HCT116 (cell line): ENCODE measurements around the gene DCDC2. TPM values are rescaled to one million over a fixed set of nuclear protein-coding genes. Genes with fewer than 3 reads are reported as not detected.

Source experiments
- ATAC-seq: fragments of 200-7000 bp; cut with Tn5 transposase; 2 replicates; pipeline ENCODE4 v1.9.1; 2020; ENCODE audit warnings: mild to moderate bottlenecking, moderate library complexity
- BruUV-seq: library from RNA; stranded (reverse); fragments of 400-500 nt; replicated peaks from 2 replicates; lab custom pipeline; 2021; lab: Mats Ljungman, UMichigan
- CTCF ChIA-PET: fragments of 300-600 bp; sonication (Branson Sonifier 250); formaldehyde crosslinking; loops from one replicate; lab custom pipeline; 2021; ENCODE audit warnings: antibody characterized with exemption; lab: Charles Lee
- POLR2A ChIA-PET: fragments of 300-600, 350-600 bp; sonication (Branson Sonifier 250); formaldehyde crosslinking; loops from one replicate; lab custom pipeline; 2021; ENCODE audit warnings: antibody characterized with exemption; lab: Charles Lee
- RAD21 ChIA-PET, 2 experiments: fragments of 300-600 bp; sonication (Branson Sonifier 250); formaldehyde crosslinking; loops; one replicate each; lab custom pipeline; 2023; ENCODE audit warnings: low total read pairs in 2 of 2; ENCODE audit not compliant: uncharacterized antibody in 2 of 2, unreplicated experiment in 2 of 2, low non-redundant PET in 1 of 2; lab: Charles Lee
- DNase-seq: peaks from one replicate; pipeline ENCODE4 v3.0.0-alpha.2; 2010; ENCODE audit warnings: low read depth, low spot score
- H2AFZ ChIP-seq: fragments of 200-600 bp; shearing (Covaris generic), sonication (generic); 2 replicates; pipeline ENCODE4 v1.6.1; 2017; ENCODE audit warnings: low read depth, mixed run types, mixed read lengths, antibody characterized with exemption, low read length; ENCODE audit not compliant: poor library complexity, severe bottlenecking
- H3K27ac ChIP-seq: 2 replicates; pipeline ENCODE4 v1.5.1; 2012; ENCODE audit warnings: low read depth, low read length
- H3K27me3 ChIP-seq: fragments of 200-600 bp; sonication (generic); 2 replicates; pipeline ENCODE4 v1.6.1; 2016; ENCODE audit warnings: mixed run types, low read length, mixed read lengths; ENCODE audit not compliant: insufficient read depth
- H3K36me3 ChIP-seq, 2 experiments: fragments of 200-500 bp in 1 of 2; fragments of 200-600 bp in 1 of 2; sonication (Bioruptor generic) in 1 of 2; sonication (generic) in 1 of 2; 2 replicates each; pipeline versions ENCODE4 v1.5.1 to v1.6.1; 2014 to 2016; ENCODE audit warnings: low read length in 2 of 2, inconsistent platforms in 1 of 2, mixed read lengths in 1 of 2, mixed run types in 1 of 2; ENCODE audit not compliant: insufficient read depth in 2 of 2, control insufficient read depth in 1 of 2
- H3K4me1 ChIP-seq, 2 experiments: fragments of 200-600 bp in 1 of 2; sonication (generic) in 1 of 2; 2 replicates each; pipeline versions ENCODE4 v1.5.1 to v1.6.1; 2012 to 2017; ENCODE audit warnings: low read length in 2 of 2, inconsistent platforms in 1 of 2, mild to moderate bottlenecking in 1 of 2, mixed read lengths in 1 of 2, mixed run types in 1 of 2, moderate library complexity in 1 of 2; ENCODE audit not compliant: insufficient read depth in 2 of 2, control insufficient read depth in 1 of 2
- H3K4me2 ChIP-seq: fragments of 200-600 bp; sonication (generic); 2 replicates; pipeline ENCODE4 v1.6.1; 2017; ENCODE audit warnings: mixed run types, low read length, mixed read lengths
- H3K4me3 ChIP-seq, 2 experiments: fragments of 200-600 bp in 1 of 2; sonication (generic) in 1 of 2; replicated peaks in 1 of 2; 2 replicates each; pipeline ENCODE4 v1.5.1; 2011 to 2016; ENCODE audit warnings: low read length in 2 of 2, control low read depth in 1 of 2, low read depth in 1 of 2, mild to moderate bottlenecking in 1 of 2, mixed read lengths in 1 of 2, mixed run types in 1 of 2
- H3K79me2 ChIP-seq: fragments of 200-600 bp; sonication (generic); 2 replicates; pipeline ENCODE4 v1.6.1; 2017; ENCODE audit warnings: mild to moderate bottlenecking, mixed run types, low read length, moderate library complexity, mixed read lengths; ENCODE audit not compliant: insufficient read depth
- H3K9ac ChIP-seq: fragments of 200-600 bp; sonication (generic); 2 replicates; pipeline ENCODE4 v1.6.1; 2016; ENCODE audit warnings: low read length, mixed read lengths
- H3K9me2 ChIP-seq: fragments of 200-600 bp; sonication (generic), shearing (Covaris generic); 2 replicates; pipeline ENCODE4 v1.6.1; 2017; ENCODE audit warnings: mixed run types, mild to moderate bottlenecking, moderate library complexity; ENCODE audit not compliant: insufficient read depth
- H3K9me3 ChIP-seq, 2 experiments: fragments of 200-500 bp in 1 of 2; fragments of 200-600 bp in 1 of 2; sonication (Bioruptor generic) in 1 of 2; sonication (generic) in 1 of 2; 2 replicates each; pipeline ENCODE4 v1.6.1; 2014 to 2017; ENCODE audit warnings: low read length in 2 of 2, mixed read lengths in 2 of 2, inconsistent platforms in 1 of 2, low read depth in 1 of 2, mild to moderate bottlenecking in 1 of 2, mixed run types in 1 of 2, moderate library complexity in 1 of 2; ENCODE audit not compliant: control insufficient read depth in 1 of 2, insufficient read depth in 1 of 2
- H4K20me1 ChIP-seq: fragments of 200-600 bp; sonication (generic), shearing (Covaris generic); 2 replicates; pipeline ENCODE4 v1.6.1; 2017; ENCODE audit warnings: mixed run types, mild to moderate bottlenecking, moderate library complexity; ENCODE audit not compliant: insufficient read depth
- ELF1 ChIP-seq: IDR thresholded peaks from 2 replicates; pipeline ENCODE4 v1.6.1; 2012; ENCODE audit warnings: low read depth, borderline replicate concordance
- FOSL1 ChIP-seq: IDR thresholded peaks from 2 replicates; pipeline ENCODE4 v1.6.1; 2012; ENCODE audit warnings: low read depth
- POLR2A ChIP-seq: IDR thresholded peaks from 2 replicates; pipeline ENCODE4 v1.7.0; 2011; ENCODE audit warnings: borderline replicate concordance; ENCODE audit not compliant: insufficient read depth, insufficient read length; ENCODE audit errors: extremely low read depth
- SRF ChIP-seq: IDR thresholded peaks from 2 replicates; pipeline ENCODE4 v1.6.1; 2012; ENCODE audit warnings: low read depth
- YY1 ChIP-seq: IDR thresholded peaks from 2 replicates; pipeline ENCODE4 v1.6.1; 2011; ENCODE audit warnings: low read length, low read depth, moderate library complexity, mild to moderate bottlenecking; ENCODE audit not compliant: insufficient replicate concordance; ENCODE audit errors: extremely low read depth
- ZBTB33 ChIP-seq: IDR thresholded peaks from 2 replicates; pipeline ENCODE4 v1.6.1; 2011; ENCODE audit warnings: mild to moderate bottlenecking, low read length, moderate library complexity; ENCODE audit not compliant: insufficient replicate concordance; ENCODE audit errors: extremely low read depth
- ZFX ChIP-seq: fragments of 450-650 bp; IDR thresholded peaks from 2 replicates; pipeline ENCODE4 v1.6.1; 2017
- intact Hi-C: fragments of 100-400 bp; cut with micrococcal nuclease; formaldehyde crosslinking; loops from 2 replicates; pipeline ENCODE4 v1.10.0; 2022
- total RNA-seq: library from RNA; stranded (reverse); gene quantifications from one replicate; pipeline ENCODE4 v1.2.1, GENCODE V29; 2021; ENCODE audit not compliant: unreplicated experiment
- TF ChIP-seq, protein P1 (sequence below): IDR thresholded peaks from 2 replicates; pipeline ENCODE4 v1.6.1; 2012; ENCODE audit warnings: low read depth

Gene DCDC2
- total RNA-seq, 1 experiment from 2014 or later, result 0.17 TPM

GRCh38 chr6:24391756-24392405 lies 34.0 kb upstream of the DCDC2 start:
- RAD21 ChIA-PET, result no interaction called here

More at GRCh38 chr6:24391756-24392405, 34.0 kb upstream of the DCDC2 start:
- Histone ChIP-seq H3K4me1 (peaks cover 0 to 5% of the 10 kb centered on the region in 2 experiments; a peak in 2 of 4 replicates), H3K9me3 (peaks cover 0 to 4% of the 10 kb centered on the region in 2 experiments; a peak in 1 of 4 replicates), H3K79me2 (no peaks in the 10 kb centered on the region), H3K27ac (no peak overlapping the region), H3K36me3 (no peaks in the 10 kb centered on the region), H4K20me1 (no peaks in the 10 kb centered on the region), H2AFZ (no peak overlapping the region), H3K9ac (no peak overlapping the region), H3K4me3 (no peak overlapping the region), H3K9me2 (no peaks in the 10 kb centered on the region), H3K4me2 (no peak overlapping the region), H3K27me3 (no peaks in the 10 kb centered on the region)
- intact Hi-C loops, result no loop called here
- ATAC-seq (no peak), DNase-seq (no peak)
- TF ChIP-seq FOSL1 (no peak), ZFX (no peak), ZBTB33 (no peak), POLR2A (no peak), ELF1 (no peak), SRF (no peak), YY1 (no peak)
- TF ChIP-seq, protein P1, sequence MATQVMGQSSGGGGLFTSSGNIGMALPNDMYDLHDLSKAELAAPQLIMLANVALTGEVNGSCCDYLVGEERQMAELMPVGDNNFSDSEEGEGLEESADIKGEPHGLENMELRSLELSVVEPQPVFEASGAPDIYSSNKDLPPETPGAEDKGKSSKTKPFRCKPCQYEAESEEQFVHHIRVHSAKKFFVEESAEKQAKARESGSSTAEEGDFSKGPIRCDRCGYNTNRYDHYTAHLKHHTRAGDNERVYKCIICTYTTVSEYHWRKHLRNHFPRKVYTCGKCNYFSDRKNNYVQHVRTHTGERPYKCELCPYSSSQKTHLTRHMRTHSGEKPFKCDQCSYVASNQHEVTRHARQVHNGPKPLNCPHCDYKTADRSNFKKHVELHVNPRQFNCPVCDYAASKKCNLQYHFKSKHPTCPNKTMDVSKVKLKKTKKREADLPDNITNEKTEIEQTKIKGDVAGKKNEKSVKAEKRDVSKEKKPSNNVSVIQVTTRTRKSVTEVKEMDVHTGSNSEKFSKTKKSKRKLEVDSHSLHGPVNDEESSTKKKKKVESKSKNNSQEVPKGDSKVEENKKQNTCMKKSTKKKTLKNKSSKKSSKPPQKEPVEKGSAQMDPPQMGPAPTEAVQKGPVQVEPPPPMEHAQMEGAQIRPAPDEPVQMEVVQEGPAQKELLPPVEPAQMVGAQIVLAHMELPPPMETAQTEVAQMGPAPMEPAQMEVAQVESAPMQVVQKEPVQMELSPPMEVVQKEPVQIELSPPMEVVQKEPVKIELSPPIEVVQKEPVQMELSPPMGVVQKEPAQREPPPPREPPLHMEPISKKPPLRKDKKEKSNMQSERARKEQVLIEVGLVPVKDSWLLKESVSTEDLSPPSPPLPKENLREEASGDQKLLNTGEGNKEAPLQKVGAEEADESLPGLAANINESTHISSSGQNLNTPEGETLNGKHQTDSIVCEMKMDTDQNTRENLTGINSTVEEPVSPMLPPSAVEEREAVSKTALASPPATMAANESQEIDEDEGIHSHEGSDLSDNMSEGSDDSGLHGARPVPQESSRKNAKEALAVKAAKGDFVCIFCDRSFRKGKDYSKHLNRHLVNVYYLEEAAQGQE, result no peak
- no TSS peak for BruUV-seq
- CTCF ChIA-PET, result interaction anchor here (0.7 kb wide), 1 partner anchor 32 kb away, joined by 3 read pairs; no protein-coding TSS in a partner anchor
- POLR2A ChIA-PET, result no interaction called here
